Neural cell (in vitro differentiated cells): Measurements from ENCODE around the gene MSI2. TPM values are rescaled to one million over a fixed set of nuclear protein-coding genes. Genes with fewer than 3 reads are reported as not detected.

Experiments used
- H2AFZ ChIP-seq: fragments of 200-600, 300-800 bp; sonication (generic), shearing (Covaris generic); 2 replicates; pipeline ENCODE4 v1.6.0; 2014; ENCODE audit warnings: low read depth, mild to moderate bottlenecking, antibody characterized with exemption, low read length, moderate library complexity
- H3F3A ChIP-seq: fragments of 200-600 bp; shearing (Covaris generic); 2 replicates; pipeline ENCODE4 v1.6.1; 2016; ENCODE audit warnings: mild to moderate bottlenecking, moderate library complexity, mixed read lengths, antibody characterized with exemption, low read length; ENCODE audit not compliant: insufficient read depth, poor library complexity, severe bottlenecking
- H3K27ac ChIP-seq: fragments of 200-600, 300-800 bp; sonication (generic), shearing (Covaris generic); 2 replicates; pipeline ENCODE4 v1.5.1; 2014; ENCODE audit warnings: mild to moderate bottlenecking, low read length, moderate library complexity
- H3K27me3 ChIP-seq: fragments of 300-800, 200-600 bp; sonication (generic), shearing (Covaris generic); 2 replicates; pipeline ENCODE4 v1.6.0; 2014; ENCODE audit warnings: mild to moderate bottlenecking, low read depth, low read length, moderate library complexity; ENCODE audit not compliant: insufficient read depth
- H3K36me3 ChIP-seq: fragments of 300-800, 200-600 bp; sonication (generic), shearing (Covaris generic); 2 replicates; pipeline ENCODE4 v1.5.1; 2014; ENCODE audit warnings: mild to moderate bottlenecking, antibody characterized with exemption, low read length, moderate library complexity; ENCODE audit not compliant: insufficient read depth
- H3K4me2 ChIP-seq: fragments of 300-800, 200-600 bp; sonication (generic), shearing (Covaris generic); 2 replicates; pipeline ENCODE4 v1.6.0; 2014; ENCODE audit warnings: mild to moderate bottlenecking, low read length
- H3K4me3 ChIP-seq: fragments of 300-800, 200-600 bp; sonication (generic), shearing (Covaris generic); 2 replicates; pipeline ENCODE4 v1.5.1; 2014; ENCODE audit warnings: mild to moderate bottlenecking, low read length, moderate library complexity
- H3K79me2 ChIP-seq: fragments of 200-600 bp; shearing (Covaris generic); replicated peaks from 2 replicates; pipeline ENCODE4 v1.6.0; 2014; ENCODE audit warnings: mild to moderate bottlenecking, low read length, moderate library complexity; ENCODE audit not compliant: insufficient read depth
- H3K9ac ChIP-seq: fragments of 300-800, 200-600 bp; sonication (generic), shearing (Covaris generic); 2 replicates; pipeline ENCODE4 v1.6.1; 2016; ENCODE audit warnings: mild to moderate bottlenecking, low read length, mixed read lengths
- H3K9me2 ChIP-seq: fragments of 200-600 bp; shearing (Covaris generic); 2 replicates; pipeline ENCODE4 v1.6.1; 2016; ENCODE audit warnings: mild to moderate bottlenecking, low read length, mixed read lengths; ENCODE audit not compliant: insufficient read depth
- H3K9me3 ChIP-seq: fragments of 200-600, 300-800 bp; sonication (generic), shearing (Covaris generic); 2 replicates; pipeline ENCODE4 v1.6.1; 2016; ENCODE audit warnings: mild to moderate bottlenecking, mixed run types, low read length, moderate library complexity, mixed read lengths
- H4K20me1 ChIP-seq: fragments of 200-600 bp; shearing (Covaris generic); 2 replicates; pipeline ENCODE4 v1.6.1; 2016; ENCODE audit warnings: mild to moderate bottlenecking, mixed run types; ENCODE audit not compliant: insufficient read depth
- CTCF ChIP-seq: fragments of 450-650 bp; IDR thresholded peaks from 2 replicates; pipeline ENCODE4 v1.5.1; 2014; ENCODE audit warnings: antibody characterized with exemption, mild to moderate bottlenecking, moderate library complexity; ENCODE audit not compliant: poor library complexity, severe bottlenecking
- EP300 ChIP-seq: fragments of 450-650 bp; conservative IDR thresholded peaks from 2 replicates; pipeline ENCODE4 v1.6.1; 2014; ENCODE audit warnings: antibody characterized with exemption, mild to moderate bottlenecking, moderate library complexity; ENCODE audit not compliant: poor library complexity, severe bottlenecking
- EZH2 ChIP-seq: fragments of 200-600, 300-800 bp; shearing (Covaris generic), sonication (generic); IDR thresholded peaks from 2 replicates; pipeline ENCODE4 v1.6.1; 2014; ENCODE audit warnings: antibody characterized with exemption, low read length, borderline replicate concordance, mild to moderate bottlenecking; ENCODE audit not compliant: insufficient read depth, poor library complexity, severe bottlenecking
- MXI1 ChIP-seq: fragments of 450-650 bp; conservative IDR thresholded peaks from 2 replicates; pipeline ENCODE4 v1.6.1; 2014; ENCODE audit warnings: antibody characterized with exemption, mild to moderate bottlenecking; ENCODE audit not compliant: poor library complexity, severe bottlenecking
- POLR2AphosphoS5 ChIP-seq: IDR thresholded peaks from 2 replicates; pipeline ENCODE4 v1.6.1; 2012
- RAD21 ChIP-seq: fragments of 450-650 bp; conservative IDR thresholded peaks from 2 replicates; pipeline ENCODE4 v1.6.1; 2014; ENCODE audit warnings: antibody characterized with exemption, mild to moderate bottlenecking, moderate library complexity
- REST ChIP-seq: IDR thresholded peaks from 2 replicates; pipeline ENCODE4 v1.6.1; 2012; ENCODE audit warnings: borderline replicate concordance
- SMC3 ChIP-seq: fragments of 450-650 bp; conservative IDR thresholded peaks from 2 replicates; pipeline ENCODE4 v1.6.1; 2014; ENCODE audit warnings: antibody characterized with exemption, mild to moderate bottlenecking, moderate library complexity; ENCODE audit not compliant: poor library complexity
- TAF1 ChIP-seq: IDR thresholded peaks from 2 replicates; pipeline ENCODE4 v1.6.1; 2012; ENCODE audit warnings: low read depth
- polyA plus RNA-seq: library from polyadenylated mRNA; depleted of rRNA; stranded (reverse); fragments of >200 nt; gene quantifications from 2 replicates; pipeline ENCODE4 v1.2.3, GENCODE V29; 2014

The MSI2 gene
- polyA plus RNA-seq, 1 donor from 2014 or later, result 61.4 TPM

GRCh38 chr17:57600074-57600473, 343.8 kb downstream of the MSI2 start:
- Histone ChIP-seq H3K9ac (no peak overlapping the region), H2AFZ (no peak overlapping the region), H3K27me3 (no peaks in the 10 kb centered on the region), H3F3A (no peaks in the 10 kb centered on the region), H4K20me1 (no peaks in the 10 kb centered on the region), H3K79me2 (no peaks in the 10 kb centered on the region), H3K9me2 (no peaks in the 10 kb centered on the region), H3K4me3 (no peak overlapping the region), H3K4me2 (no peak overlapping the region), H3K27ac (no peak overlapping the region), H3K36me3 (no peaks in the 10 kb centered on the region), H3K9me3 (no peaks in the 10 kb centered on the region)
- no peak for TF ChIP-seq MXI1
- no peak for TF ChIP-seq POLR2AphosphoS5
- no peak for TF ChIP-seq CTCF
- no peak for TF ChIP-seq EZH2
- TF ChIP-seq REST, result no peak
- TF ChIP-seq RAD21, result no peak
- TF ChIP-seq TAF1, result no peak
- TF ChIP-seq EP300, result no peak
- no peak for TF ChIP-seq SMC3

GRCh38 chr17:57601143-57601735, 344.9 kb downstream of the MSI2 start:
- Histone ChIP-seq H3K9me3 (no peaks in the 10 kb centered on the region), H2AFZ (no peak overlapping the region), H3K36me3 (no peaks in the 10 kb centered on the region), H3K79me2 (no peaks in the 10 kb centered on the region), H3K27me3 (no peaks in the 10 kb centered on the region), H4K20me1 (no peaks in the 10 kb centered on the region), H3K4me2 (no peak overlapping the region), H3K9ac (no peak overlapping the region), H3K27ac (no peak overlapping the region), H3F3A (no peaks in the 10 kb centered on the region), H3K9me2 (no peaks in the 10 kb centered on the region), H3K4me3 (no peak overlapping the region)
- TF ChIP-seq RAD21 (no peak), MXI1 (no peak), EP300 (no peak), EZH2 (no peak), POLR2AphosphoS5 (no peak), CTCF (no peak), REST (no peak), TAF1 (no peak), SMC3 (no peak)
